CD4-positive, alpha-beta T cell (primary cell): ENCODE results near the gene ICA1. TPM values are rescaled to one million over a fixed set of nuclear protein-coding genes. Genes with fewer than 3 reads are reported as not detected.

Experiments
- ATAC-seq: fragments of 200-7000 bp; cut with Tn5 transposase; one replicate; pipeline ENCODE4 v1.10.0; 2022; ENCODE audit warnings: mild to moderate bottlenecking; ENCODE audit not compliant: poor library complexity
- CTCF ChIA-PET: fragments of 350-600 bp; sonication (Branson Sonifier 250); formaldehyde crosslinking; loops from one replicate; lab custom pipeline; 2021; ENCODE audit warnings: antibody characterized with exemption, inconsistent platforms; lab: Charles Lee
- POLR2A ChIA-PET: fragments of 350-600 bp; sonication (Branson Sonifier 250); formaldehyde crosslinking; loops from one replicate; lab custom pipeline; 2021; ENCODE audit warnings: antibody characterized with exemption, inconsistent platforms; lab: Charles Lee
- DNase-seq, 14 experiments: peaks; one replicate each; pipeline ENCODE4 v3.0.0-alpha.2; 2013 to 2020; ENCODE audit warnings: mixed read lengths in 2 of 14
- H3K27ac ChIP-seq, 2 donors: one replicate each; pipeline versions ENCODE4 v1.5.1 to v1.7.0; 2013; ENCODE audit warnings: low read length in 2 of 2, low read depth in 1 of 2, mild to moderate bottlenecking in 1 of 2
- H3K27me3 ChIP-seq, 2 experiments: 1 replicate in 1 of 2; 2 replicates in 1 of 2; pipeline versions ENCODE4 v1.6.1 to v1.7.0; 2013; ENCODE audit warnings: low read length in 2 of 2, control low read depth in 1 of 2, mild to moderate bottlenecking in 1 of 2, moderate library complexity in 1 of 2; ENCODE audit not compliant: insufficient read depth in 2 of 2, control insufficient read depth in 1 of 2
- H3K36me3 ChIP-seq: one replicate; pipeline ENCODE4 v1.6.1; 2013; ENCODE audit warnings: low read length, control low read depth; ENCODE audit not compliant: insufficient read depth
- H3K4me1 ChIP-seq: one replicate; pipeline ENCODE4 v1.6.1; 2013; ENCODE audit warnings: low read length, control low read depth; ENCODE audit not compliant: insufficient read depth
- H3K4me3 ChIP-seq: one replicate; pipeline ENCODE4 v1.5.1; 2013; ENCODE audit warnings: mild to moderate bottlenecking, low read length, moderate library complexity
- H3K9me3 ChIP-seq, 2 experiments: 1 replicate in 1 of 2; 2 replicates in 1 of 2; pipeline versions ENCODE4 v1.6.1 to v1.7.0; 2013; ENCODE audit warnings: low read length in 2 of 2, mild to moderate bottlenecking in 2 of 2, control low read depth in 1 of 2, moderate library complexity in 1 of 2; ENCODE audit not compliant: control insufficient read depth in 1 of 2, insufficient read depth in 1 of 2
- H3K27ac Mint-ChIP-seq: one replicate; pipeline ENCODE4 v1.8.0; 2020; ENCODE audit warnings: mixed read lengths
- H3K27me3 Mint-ChIP-seq: one replicate; pipeline ENCODE4 v1.8.0; 2021; ENCODE audit warnings: mixed read lengths
- H3K36me3 Mint-ChIP-seq: one replicate; pipeline ENCODE4 v1.8.0; 2021; ENCODE audit warnings: low read depth, mixed read lengths
- H3K4me1 Mint-ChIP-seq: one replicate; pipeline ENCODE4 v1.8.0; 2021; ENCODE audit warnings: low read depth, mixed read lengths
- H3K4me3 Mint-ChIP-seq: one replicate; pipeline ENCODE4 v1.8.0; 2020; ENCODE audit warnings: mild to moderate bottlenecking, mixed read lengths
- H3K9me3 Mint-ChIP-seq: one replicate; pipeline ENCODE4 v1.8.0; 2020; ENCODE audit warnings: mixed read lengths
- intact Hi-C, 2 experiments: fragments of 100-400 bp; cut with DNase I in 1 of 2; cut with micrococcal nuclease in 1 of 2; formaldehyde crosslinking; loops; one replicate each; pipeline versions ENCODE4 v1.15.1 to v1.9.0; 2023 to 2025; cut with DNase I, micrococcal nuclease
- total RNA-seq, 174 experiments: library from RNA in 2 of 174; stranded (reverse) in 2 of 174; gene quantifications; one replicate each; pipeline ENCODE4 v1.2.3 and lab custom pipeline; 2021 to 2026
- TF ChIP-seq, protein P1 (sequence below): fragments of 200-600 bp; IDR thresholded peaks from one replicate; pipeline ENCODE4 v1.8.0; 2022; ENCODE audit warnings: antibody characterized with exemption, mild to moderate bottlenecking

Gene ICA1
- total RNA-seq, 2 experiments from 2014 or later: 0.95 to 1.7 TPM

DNA sequence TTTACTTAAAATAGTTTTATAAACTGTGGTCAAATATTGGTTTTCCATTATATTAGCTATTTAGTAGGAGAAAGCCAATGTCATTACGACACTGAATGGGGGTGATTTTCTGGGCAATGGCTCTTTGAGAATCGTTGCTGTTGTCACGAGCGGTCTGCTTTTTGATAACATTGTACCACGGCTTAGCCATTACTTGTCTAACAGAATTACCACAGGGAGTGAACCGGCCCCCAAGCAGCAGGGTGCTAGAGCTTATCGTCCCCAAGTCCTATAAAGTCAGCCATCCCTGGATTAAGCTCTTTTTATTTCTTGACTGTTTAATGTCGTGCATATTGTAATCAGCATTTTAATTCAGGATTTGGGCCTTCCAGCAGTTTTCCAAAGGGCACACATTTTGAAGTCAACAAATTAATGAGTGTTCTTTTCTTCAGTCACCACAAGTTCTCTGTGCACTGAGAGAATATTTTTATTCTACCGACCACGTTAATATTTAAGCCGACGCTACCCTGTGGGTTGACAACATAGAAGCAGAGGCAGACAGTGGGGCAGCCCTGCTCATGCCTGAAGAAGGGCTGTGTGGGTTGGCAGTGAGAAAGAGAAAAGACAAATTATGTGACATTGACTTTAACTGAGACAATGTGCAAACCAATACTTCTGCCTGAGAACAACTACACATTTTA is 125.8 kb downstream of the ICA1 start:
- H3K4me3 ChIP-seq: no peak overlapping the region
- H3K4me1 ChIP-seq: peaks cover 45% of the 10 kb centered on the region
- Mint-ChIP-seq H3K27ac (peak overlapping the region; percentile 96), H3K27me3 (no peaks in the 10 kb centered on the region), H3K36me3 (no peaks in the 10 kb centered on the region), H3K4me1 (peaks cover 80% of the 10 kb centered on the region), H3K4me3 (no peak overlapping the region), H3K9me3 (no peaks in the 10 kb centered on the region)
- CTCF ChIA-PET: interaction anchor here (1.8 to 3.0 kb wide), 2 partner anchors 11 to 54 kb away, joined by 5 to 14 read pairs; no protein-coding TSS in a partner anchor
- no peaks in the 10 kb centered on the region for H3K27me3 ChIP-seq
- DNase-seq: no peak
- H3K9me3 ChIP-seq: no peaks in the 10 kb centered on the region
- TF ChIP-seq, protein P1, sequence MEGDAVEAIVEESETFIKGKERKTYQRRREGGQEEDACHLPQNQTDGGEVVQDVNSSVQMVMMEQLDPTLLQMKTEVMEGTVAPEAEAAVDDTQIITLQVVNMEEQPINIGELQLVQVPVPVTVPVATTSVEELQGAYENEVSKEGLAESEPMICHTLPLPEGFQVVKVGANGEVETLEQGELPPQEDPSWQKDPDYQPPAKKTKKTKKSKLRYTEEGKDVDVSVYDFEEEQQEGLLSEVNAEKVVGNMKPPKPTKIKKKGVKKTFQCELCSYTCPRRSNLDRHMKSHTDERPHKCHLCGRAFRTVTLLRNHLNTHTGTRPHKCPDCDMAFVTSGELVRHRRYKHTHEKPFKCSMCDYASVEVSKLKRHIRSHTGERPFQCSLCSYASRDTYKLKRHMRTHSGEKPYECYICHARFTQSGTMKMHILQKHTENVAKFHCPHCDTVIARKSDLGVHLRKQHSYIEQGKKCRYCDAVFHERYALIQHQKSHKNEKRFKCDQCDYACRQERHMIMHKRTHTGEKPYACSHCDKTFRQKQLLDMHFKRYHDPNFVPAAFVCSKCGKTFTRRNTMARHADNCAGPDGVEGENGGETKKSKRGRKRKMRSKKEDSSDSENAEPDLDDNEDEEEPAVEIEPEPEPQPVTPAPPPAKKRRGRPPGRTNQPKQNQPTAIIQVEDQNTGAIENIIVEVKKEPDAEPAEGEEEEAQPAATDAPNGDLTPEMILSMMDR: no peak
- intact Hi-C loops: no loop called here
- POLR2A ChIA-PET: interaction anchor here (3.6 kb wide), 1 partner anchor 11 kb away, joined by 36 read pairs; no protein-coding TSS in a partner anchor
- H3K27ac ChIP-seq: no peak overlapping the region
- ATAC-seq: no peak
- H3K36me3 ChIP-seq: no peaks in the 10 kb centered on the region

DNA sequence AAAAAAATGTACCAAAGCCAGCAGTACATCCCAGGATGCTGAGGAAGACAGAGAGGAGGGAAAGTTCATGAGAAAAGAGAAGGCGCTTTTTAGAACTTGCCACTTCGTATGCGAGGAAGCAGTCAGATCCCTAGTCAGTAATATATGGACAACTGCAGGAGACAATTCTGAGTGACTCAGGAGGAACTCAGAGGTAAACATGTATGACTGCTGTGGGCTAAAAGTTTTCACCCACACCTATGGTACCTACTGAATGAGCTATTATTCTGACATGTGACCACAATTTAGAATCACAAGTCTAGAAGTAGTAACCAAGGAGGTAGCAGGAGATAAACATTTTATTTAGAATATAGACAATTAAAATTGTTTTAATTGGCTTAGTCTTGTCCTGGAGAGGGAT is 126.5 kb downstream of the ICA1 start:
- no peaks in the 10 kb centered on the region for H3K9me3 Mint-ChIP-seq
- peak overlapping the region; percentile 96 for H3K27ac Mint-ChIP-seq
- Histone ChIP-seq H3K36me3 (no peaks in the 10 kb centered on the region), H3K4me1 (peaks cover 47% of the 10 kb centered on the region), H3K4me3 (no peak overlapping the region), H3K27ac (no peak overlapping the region), H3K27me3 (no peaks in the 10 kb centered on the region), H3K9me3 (no peaks in the 10 kb centered on the region)
- no peak overlapping the region for H3K4me3 Mint-ChIP-seq
- DNase-seq (no peak), ATAC-seq (no peak)
- ChIA-PET CTCF (interaction anchor here (0.9 to 3.0 kb wide), 3 partner anchors 10 to 55 kb away, joined by 3 to 14 read pairs (median 5); no protein-coding TSS in a partner anchor), POLR2A (interaction anchor here (2.0 to 3.6 kb wide), 2 partner anchors 8 to 10 kb away, joined by 8 to 36 read pairs; no protein-coding TSS in a partner anchor)
- TF ChIP-seq, protein P1: no peak
- peaks cover 80% of the 10 kb centered on the region for H3K4me1 Mint-ChIP-seq
- no peaks in the 10 kb centered on the region for H3K36me3 Mint-ChIP-seq
- intact Hi-C loops: loop anchor here in 1 of 2 experiments (2.0 kb wide), 1 partner anchor 167 kb away; the partner anchor contains the start of gene GLCCI1
- no peaks in the 10 kb centered on the region for H3K27me3 Mint-ChIP-seq

DNA sequence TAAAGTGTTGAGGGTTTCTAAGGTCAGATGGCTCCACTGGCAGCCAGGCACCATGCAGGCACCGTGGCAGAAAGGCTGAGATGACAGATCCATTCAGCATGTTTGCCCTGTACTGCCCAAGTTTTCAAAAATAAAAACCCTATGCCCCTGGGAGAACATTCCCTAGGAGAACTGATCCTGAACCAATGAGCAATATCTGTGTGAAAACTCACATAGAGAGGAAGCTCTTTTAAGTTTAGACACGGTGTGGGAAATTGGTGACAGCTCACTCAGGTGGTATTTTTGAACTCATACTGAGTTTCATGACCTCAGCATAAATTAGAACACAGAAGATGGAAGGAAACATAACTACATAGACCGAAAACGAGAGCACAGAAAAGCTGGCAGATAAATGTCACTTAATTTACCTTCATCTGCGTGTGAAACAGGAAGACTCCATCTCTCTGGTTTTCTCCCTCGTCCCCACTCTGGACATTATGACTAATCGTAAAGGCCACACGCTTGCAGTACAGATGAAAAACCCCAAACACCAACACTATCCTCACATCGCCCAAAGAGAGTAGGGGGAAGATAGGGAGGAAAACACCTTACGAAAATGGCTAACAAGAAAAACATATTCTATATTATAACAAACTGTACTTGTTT is 127.8 kb downstream of the ICA1 start:
- peaks cover 56% of the 10 kb centered on the region for H3K4me1 ChIP-seq
- peak in 4 of 14 experiments; percentile 34 to 73 (median 64) for DNase-seq
- no peaks in the 10 kb centered on the region for H3K27me3 ChIP-seq
- H3K27ac Mint-ChIP-seq: peak overlapping the region; percentile 96
- peak overlapping the region; percentile 25 for H3K4me3 Mint-ChIP-seq
- H3K36me3 Mint-ChIP-seq: no peaks in the 10 kb centered on the region
- H3K9me3 Mint-ChIP-seq: no peaks in the 10 kb centered on the region
- CTCF ChIA-PET: interaction anchor here (1.1 to 3.0 kb wide), 3 partner anchors 9 to 166 kb away, joined by 3 to 14 read pairs (median 5); no protein-coding TSS in a partner anchor
- peak overlapping the region; percentile 36 to 79 for H3K27ac ChIP-seq
- H3K4me3 ChIP-seq: no peak overlapping the region
- POLR2A ChIA-PET: interaction anchor here (0.6 to 3.6 kb wide), 11 partner anchors 9 to 494 kb away, joined by 3 to 36 read pairs (median 4); partner anchors contain the start of genes GLCCI1 and UMAD1
- intact Hi-C loops: loop anchor here (1.0 to 5.0 kb wide), 5 partner anchors 8 to 452 kb away; partner anchors contain the start of gene GLCCI1 (in 1 of the 2)
- H3K4me1 Mint-ChIP-seq: peaks cover 79% of the 10 kb centered on the region
- TF ChIP-seq, protein P1: no peak
- no peaks in the 10 kb centered on the region for H3K36me3 ChIP-seq
- no peaks in the 10 kb centered on the region for H3K9me3 ChIP-seq
- H3K27me3 Mint-ChIP-seq: no peaks in the 10 kb centered on the region
- peak; percentile 33 for ATAC-seq
